Measurements from ENCODE around the gene MLLT11. TPM values are rescaled to one million over a fixed set of nuclear protein-coding genes. Genes with fewer than 3 reads are reported as not detected.

Gene MLLT11
- total and polyA plus RNA-seq, 10 of the 15 experiments (the other 5 are each of a cell fraction or from before 2014, with no cell fraction given): 6.2 to 27.3 (median 9.2) TPM

- no TSS peak for BruUV-seq (replicated peaks)
- TF ChIP-seq EGR1 (IDR thresholded peaks at IDR 0.05; ENCODE audit: borderline replicate concordance in 1 of 2, low read depth in 2 of 2, low read length in 2 of 2) (peak; percentile 31 to 92), IRF4 (IDR thresholded peaks at IDR 0.05; ENCODE audit: low read depth, low read length) (0 out of 2 replicates have a peak, but pooled peaks have one; percentile 57), SMARCA5 (IDR thresholded peaks at IDR 0.05) (peak; percentile 98), POLR2AphosphoS5 (IDR thresholded peaks at IDR 0.05; ENCODE audit: low read length) (peak; percentile 92), TAF1 (IDR thresholded peaks at IDR 0.05; ENCODE audit: borderline replicate concordance, low read depth, low read length) (peak; percentile 86), SRF (IDR thresholded peaks at IDR 0.05; ENCODE audit: low read depth in 2 of 2, low read length in 2 of 2) (no peak), JUND (IDR thresholded peaks at IDR 0.05; ENCODE audit: low read depth, low read length) (0 out of 2 replicates have a peak, but pooled peaks have one; percentile 5), ELK1 (IDR thresholded peaks at IDR 0.05; ENCODE audit: low read depth, low read length) (peak; percentile 65; the same call in 1 of the 2 replicates), MXI1 (IDR thresholded peaks at IDR 0.05; ENCODE audit: low read depth, low read length) (peak; percentile 71; the same call in 1 of the 2 replicates), ZSCAN29 (IDR thresholded peaks at IDR 0.05) (no peak)
- TF ChIP-seq, protein P1, sequence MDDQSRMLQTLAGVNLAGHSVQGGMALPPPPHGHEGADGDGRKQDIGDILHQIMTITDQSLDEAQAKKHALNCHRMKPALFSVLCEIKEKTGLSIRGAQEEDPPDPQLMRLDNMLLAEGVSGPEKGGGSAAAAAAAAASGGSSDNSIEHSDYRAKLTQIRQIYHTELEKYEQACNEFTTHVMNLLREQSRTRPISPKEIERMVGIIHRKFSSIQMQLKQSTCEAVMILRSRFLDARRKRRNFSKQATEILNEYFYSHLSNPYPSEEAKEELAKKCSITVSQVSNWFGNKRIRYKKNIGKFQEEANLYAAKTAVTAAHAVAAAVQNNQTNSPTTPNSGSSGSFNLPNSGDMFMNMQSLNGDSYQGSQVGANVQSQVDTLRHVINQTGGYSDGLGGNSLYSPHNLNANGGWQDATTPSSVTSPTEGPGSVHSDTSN (IDR thresholded peaks at IDR 0.05; ENCODE audit: insufficient replicate concordance, low read depth, low read length): no peak
- TF ChIP-seq, protein P2, sequence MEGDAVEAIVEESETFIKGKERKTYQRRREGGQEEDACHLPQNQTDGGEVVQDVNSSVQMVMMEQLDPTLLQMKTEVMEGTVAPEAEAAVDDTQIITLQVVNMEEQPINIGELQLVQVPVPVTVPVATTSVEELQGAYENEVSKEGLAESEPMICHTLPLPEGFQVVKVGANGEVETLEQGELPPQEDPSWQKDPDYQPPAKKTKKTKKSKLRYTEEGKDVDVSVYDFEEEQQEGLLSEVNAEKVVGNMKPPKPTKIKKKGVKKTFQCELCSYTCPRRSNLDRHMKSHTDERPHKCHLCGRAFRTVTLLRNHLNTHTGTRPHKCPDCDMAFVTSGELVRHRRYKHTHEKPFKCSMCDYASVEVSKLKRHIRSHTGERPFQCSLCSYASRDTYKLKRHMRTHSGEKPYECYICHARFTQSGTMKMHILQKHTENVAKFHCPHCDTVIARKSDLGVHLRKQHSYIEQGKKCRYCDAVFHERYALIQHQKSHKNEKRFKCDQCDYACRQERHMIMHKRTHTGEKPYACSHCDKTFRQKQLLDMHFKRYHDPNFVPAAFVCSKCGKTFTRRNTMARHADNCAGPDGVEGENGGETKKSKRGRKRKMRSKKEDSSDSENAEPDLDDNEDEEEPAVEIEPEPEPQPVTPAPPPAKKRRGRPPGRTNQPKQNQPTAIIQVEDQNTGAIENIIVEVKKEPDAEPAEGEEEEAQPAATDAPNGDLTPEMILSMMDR (IDR thresholded peaks at IDR 0.05 in 2 of 3, conservative IDR thresholded peaks at IDR 0.05 in 1 of 3; ENCODE audit: control insufficient read depth in 2 of 3, extremely low read depth in 1 of 3, insufficient read depth in 1 of 3, low read depth in 3 of 3, low read length in 3 of 3): peak; percentile 75 to 90 (median 84)
- TF ChIP-seq, protein P3, sequence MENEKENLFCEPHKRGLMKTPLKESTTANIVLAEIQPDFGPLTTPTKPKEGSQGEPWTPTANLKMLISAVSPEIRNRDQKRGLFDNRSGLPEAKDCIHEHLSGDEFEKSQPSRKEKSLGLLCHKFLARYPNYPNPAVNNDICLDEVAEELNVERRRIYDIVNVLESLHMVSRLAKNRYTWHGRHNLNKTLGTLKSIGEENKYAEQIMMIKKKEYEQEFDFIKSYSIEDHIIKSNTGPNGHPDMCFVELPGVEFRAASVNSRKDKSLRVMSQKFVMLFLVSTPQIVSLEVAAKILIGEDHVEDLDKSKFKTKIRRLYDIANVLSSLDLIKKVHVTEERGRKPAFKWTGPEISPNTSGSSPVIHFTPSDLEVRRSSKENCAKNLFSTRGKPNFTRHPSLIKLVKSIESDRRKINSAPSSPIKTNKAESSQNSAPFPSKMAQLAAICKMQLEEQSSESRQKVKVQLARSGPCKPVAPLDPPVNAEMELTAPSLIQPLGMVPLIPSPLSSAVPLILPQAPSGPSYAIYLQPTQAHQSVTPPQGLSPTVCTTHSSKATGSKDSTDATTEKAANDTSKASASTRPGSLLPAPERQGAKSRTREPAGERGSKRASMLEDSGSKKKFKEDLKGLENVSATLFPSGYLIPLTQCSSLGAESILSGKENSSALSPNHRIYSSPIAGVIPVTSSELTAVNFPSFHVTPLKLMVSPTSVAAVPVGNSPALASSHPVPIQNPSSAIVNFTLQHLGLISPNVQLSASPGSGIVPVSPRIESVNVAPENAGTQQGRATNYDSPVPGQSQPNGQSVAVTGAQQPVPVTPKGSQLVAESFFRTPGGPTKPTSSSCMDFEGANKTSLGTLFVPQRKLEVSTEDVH (IDR thresholded peaks at IDR 0.05; ENCODE audit: low read depth, partially characterized antibody): no peak
Observed at GRCh38 chr1:151059109-151060006, 839 bp upstream of the MLLT11 start, which contains the start of gene CDC42SE1. Gene CDC42SE1 (minus strand): TSS chr1:151059622. CDS start chr1:151055730, 3,892 bp downstream.

More at GRCh38 chr1:151059109-151060006, 839 bp upstream of the MLLT11 start, which contains the start of gene CDC42SE1:
- ChIA-PET POLR2A (interaction anchor here (0.6 to 5.8 kb wide), 8 partner anchors 11 to 323 kb away, joined by 3 to 65 read pairs (median 4); partner anchors contain the start of genes C1orf56, GABPB2, SETDB1 and VPS72), SMC1A (ENCODE audit: uncharacterized antibody, unreplicated experiment) (interaction anchor here (0.9 to 3.6 kb wide), 6 partner anchors 17 to 98 kb away, joined by 3 to 12 read pairs (median 6); partner anchors contain the start of genes MINDY1 and TNFAIP8L2), CTCF (interaction anchor here (0.6 to 7.4 kb wide), 14 partner anchors 9 to 362 kb away, joined by 3 to 76 read pairs (median 4); partner anchors contain the start of genes C1orf56, GABPB2, GOLPH3L and MINDY1), RAD21 (ENCODE audit: unreplicated experiment) (interaction anchor here (0.9 to 1.9 kb wide), 4 partner anchors 12 to 222 kb away, joined by 3 to 8 read pairs (median 4); partner anchors contain the start of gene TNFAIP8L2)
- 2% methylated on average over 57 of the region's 58 CpGs for WGBS (ENCODE audit: insufficient coverage, insufficient replicate concordance, low lambda C conversion rate, missing lambda C conversion rate)
- Histone ChIP-seq H4K20me1 (ENCODE audit: control insufficient read depth, insufficient read depth) (peaks cover 3% of the 10 kb centered on the region; the same call in 1 of the 2 replicates), H3K27ac (ENCODE audit: control insufficient read depth, insufficient read depth) (peak within 1 kb of the TSS; percentile 97), H2AFZ (ENCODE audit: control insufficient read depth, low read depth, low read length) (peak within 1 kb of the TSS; percentile 95), H3K27me3 (replicated peaks in 1 of 2; ENCODE audit: control insufficient read depth in 2 of 2, insufficient read depth in 2 of 2, low read length in 1 of 2) (no peaks in the 10 kb centered on the region), H3K4me1 (ENCODE audit: control insufficient read depth, insufficient read depth, low read length) (peaks cover 28% of the 10 kb centered on the region), H3K9me3 (replicated peaks; ENCODE audit: control insufficient read depth, insufficient read depth, low read length) (no peaks in the 10 kb centered on the region), H3K36me3 (ENCODE audit: control insufficient read depth in 2 of 2, insufficient read depth in 2 of 2, low read length in 1 of 2) (peaks cover 8 to 20% of the 10 kb centered on the region in 2 experiments), H3K4me2 (ENCODE audit: control insufficient read depth, insufficient read depth) (peak within 1 kb of the TSS; percentile 74), H3K4me3 (peak within 1 kb of the TSS; percentile 93), H3K9ac (ENCODE audit: control insufficient read depth, insufficient read depth, low read length) (peak within 1 kb of the TSS; percentile 94), H3K79me2 (ENCODE audit: control insufficient read depth, insufficient read depth, low read length) (peaks cover 55% of the 10 kb centered on the region)
- peak; percentile 86 for ATAC-seq
- in situ Hi-C loops (cut with MboI): no loop called here
- intact Hi-C loops (cut with micrococcal nuclease; ENCODE audit: unreplicated experiment): loop anchor here (1.0 to 2.0 kb wide), 2 partner anchors 11 to 35 kb away; partner anchors contain the start of gene GABPB2
- peak; percentile 86 for FAIRE-seq
- peak; percentile 55 for DNase-seq (ENCODE audit: low read depth, low spot score)

Data from GM12878 (cell line).